Measurements from ENCODE around the gene ARHGAP26.

Gene ARHGAP26

DNA sequence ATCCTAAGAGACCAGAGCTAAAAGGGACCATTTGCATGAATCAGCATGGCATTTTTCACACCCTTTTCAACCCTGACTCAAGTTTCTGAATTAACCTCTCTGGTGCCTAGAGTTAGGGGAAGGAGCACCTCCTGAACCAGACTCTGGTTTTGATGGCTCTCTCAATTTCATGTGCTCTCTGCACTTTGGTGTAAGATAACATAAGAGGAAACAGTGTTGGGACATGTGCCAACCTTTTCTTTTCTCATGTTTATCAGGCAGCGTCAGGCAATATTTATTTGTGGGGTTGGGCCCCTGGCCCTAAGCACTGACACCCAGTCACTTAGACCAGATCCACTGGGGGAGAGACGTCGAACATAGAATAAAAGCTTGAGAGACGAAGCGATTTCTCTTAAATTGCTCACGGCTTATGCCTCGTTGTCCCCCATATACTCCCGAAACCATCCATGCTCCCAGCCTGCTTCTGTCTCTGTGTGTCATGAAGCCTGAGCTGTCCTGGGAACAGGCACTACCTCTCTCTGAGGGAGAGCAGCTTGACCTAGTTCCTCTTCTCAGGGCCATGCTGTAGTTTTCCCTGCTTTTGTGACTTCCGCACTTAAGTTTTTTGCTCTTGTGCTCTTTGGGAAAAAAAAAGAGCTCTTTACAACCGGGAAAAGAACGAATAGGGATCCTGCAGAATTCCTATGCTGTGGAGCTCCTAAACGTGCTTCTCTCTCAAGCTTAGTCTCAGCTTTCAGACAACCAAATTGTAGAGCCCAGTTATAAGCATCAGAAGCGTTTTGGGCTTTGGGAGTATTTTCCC lies 437.6 kb downstream of the ARHGAP26 start:
- H3K27me3 ChIP-seq (ENCODE audit: control insufficient read depth in 1 of 2, insufficient read depth in 2 of 2, low read length in 2 of 2): no peaks in the 10 kb centered on the region
- H3K9ac ChIP-seq (ENCODE audit: low read depth in 1 of 2, low read length in 2 of 2): no peak overlapping the region
- H3K36me3 ChIP-seq (ENCODE audit: control insufficient read depth in 1 of 2, insufficient read depth in 2 of 2, low read length in 2 of 2): peaks cover 0 to 3% of the 10 kb centered on the region in 2 donors
- H3K27ac ChIP-seq (ENCODE audit: low read depth, low read length): no peak overlapping the region
- no peaks in the 10 kb centered on the region for H3K9me3 ChIP-seq (ENCODE audit: control insufficient read depth in 1 of 2, low read length in 2 of 2)
- no peak overlapping the region for H3K4me3 ChIP-seq (ENCODE audit: low read depth in 1 of 2, low read length in 2 of 2)
- peaks cover 8 to 12% of the 10 kb centered on the region in 2 donors for H3K4me1 ChIP-seq (ENCODE audit: control insufficient read depth in 1 of 2, insufficient read depth in 2 of 2, low read length in 2 of 2)

GRCh38 chr5:143208365-143208641 lies 438.1 kb downstream of the ARHGAP26 start:
- Histone ChIP-seq H3K9me3 (ENCODE audit: control insufficient read depth in 1 of 2, low read length in 2 of 2) (no peaks in the 10 kb centered on the region), H3K27ac (ENCODE audit: low read depth, low read length) (no peak overlapping the region), H3K4me1 (ENCODE audit: control insufficient read depth in 1 of 2, insufficient read depth in 2 of 2, low read length in 2 of 2) (peaks cover 8 to 15% of the 10 kb centered on the region in 2 donors), H3K36me3 (ENCODE audit: control insufficient read depth in 1 of 2, insufficient read depth in 2 of 2, low read length in 2 of 2) (peaks cover 0 to 3% of the 10 kb centered on the region in 2 donors), H3K9ac (ENCODE audit: low read depth in 1 of 2, low read length in 2 of 2) (no peak overlapping the region), H3K4me3 (ENCODE audit: low read depth in 1 of 2, low read length in 2 of 2) (no peak overlapping the region), H3K27me3 (ENCODE audit: control insufficient read depth in 1 of 2, insufficient read depth in 2 of 2, low read length in 2 of 2) (no peaks in the 10 kb centered on the region)

GRCh38 chr5:143208781-143209510 lies 438.8 kb downstream of the ARHGAP26 start:
- H3K27me3 ChIP-seq (ENCODE audit: control insufficient read depth in 1 of 2, insufficient read depth in 2 of 2, low read length in 2 of 2): no peaks in the 10 kb centered on the region
- H3K36me3 ChIP-seq (ENCODE audit: control insufficient read depth in 1 of 2, insufficient read depth in 2 of 2, low read length in 2 of 2): peaks cover 0 to 3% of the 10 kb centered on the region in 2 donors
- H3K4me3 ChIP-seq (ENCODE audit: low read depth in 1 of 2, low read length in 2 of 2): no peak overlapping the region
- H3K9ac ChIP-seq (ENCODE audit: low read depth in 1 of 2, low read length in 2 of 2): no peak overlapping the region
- H3K9me3 ChIP-seq (ENCODE audit: control insufficient read depth in 1 of 2, low read length in 2 of 2): no peaks in the 10 kb centered on the region
- H3K4me1 ChIP-seq (ENCODE audit: control insufficient read depth in 1 of 2, insufficient read depth in 2 of 2, low read length in 2 of 2): peaks cover 8 to 18% of the 10 kb centered on the region in 2 donors
- H3K27ac ChIP-seq (ENCODE audit: low read depth, low read length): no peak overlapping the region

GRCh38 chr5:143209881-143210395 lies 439.8 kb downstream of the ARHGAP26 start:
- Histone ChIP-seq H3K9ac (ENCODE audit: low read depth in 1 of 2, low read length in 2 of 2) (no peak overlapping the region), H3K4me1 (ENCODE audit: control insufficient read depth in 1 of 2, insufficient read depth in 2 of 2, low read length in 2 of 2) (peaks cover 8 to 18% of the 10 kb centered on the region in 2 donors), H3K36me3 (ENCODE audit: control insufficient read depth in 1 of 2, insufficient read depth in 2 of 2, low read length in 2 of 2) (peaks cover 0 to 8% of the 10 kb centered on the region in 2 donors), H3K9me3 (ENCODE audit: control insufficient read depth in 1 of 2, low read length in 2 of 2) (no peaks in the 10 kb centered on the region), H3K27me3 (ENCODE audit: control insufficient read depth in 1 of 2, insufficient read depth in 2 of 2, low read length in 2 of 2) (no peaks in the 10 kb centered on the region), H3K4me3 (ENCODE audit: low read depth in 1 of 2, low read length in 2 of 2) (no peak overlapping the region), H3K27ac (ENCODE audit: low read depth, low read length) (no peak overlapping the region)

GRCh38 chr5:143210576-143210975 lies 440.4 kb downstream of the ARHGAP26 start:
- H3K4me3 ChIP-seq (ENCODE audit: low read depth in 1 of 2, low read length in 2 of 2): no peak overlapping the region
- no peaks in the 10 kb centered on the region for H3K9me3 ChIP-seq (ENCODE audit: control insufficient read depth in 1 of 2, low read length in 2 of 2)
- H3K27ac ChIP-seq (ENCODE audit: low read depth, low read length): no peak overlapping the region
- H3K36me3 ChIP-seq (ENCODE audit: control insufficient read depth in 1 of 2, insufficient read depth in 2 of 2, low read length in 2 of 2): peaks cover 0 to 13% of the 10 kb centered on the region in 2 donors
- peaks cover 8 to 18% of the 10 kb centered on the region in 2 donors for H3K4me1 ChIP-seq (ENCODE audit: control insufficient read depth in 1 of 2, insufficient read depth in 2 of 2, low read length in 2 of 2)
- H3K9ac ChIP-seq (ENCODE audit: low read depth in 1 of 2, low read length in 2 of 2): no peak overlapping the region
- H3K27me3 ChIP-seq (ENCODE audit: control insufficient read depth in 1 of 2, insufficient read depth in 2 of 2, low read length in 2 of 2): no peaks in the 10 kb centered on the region

DNA sequence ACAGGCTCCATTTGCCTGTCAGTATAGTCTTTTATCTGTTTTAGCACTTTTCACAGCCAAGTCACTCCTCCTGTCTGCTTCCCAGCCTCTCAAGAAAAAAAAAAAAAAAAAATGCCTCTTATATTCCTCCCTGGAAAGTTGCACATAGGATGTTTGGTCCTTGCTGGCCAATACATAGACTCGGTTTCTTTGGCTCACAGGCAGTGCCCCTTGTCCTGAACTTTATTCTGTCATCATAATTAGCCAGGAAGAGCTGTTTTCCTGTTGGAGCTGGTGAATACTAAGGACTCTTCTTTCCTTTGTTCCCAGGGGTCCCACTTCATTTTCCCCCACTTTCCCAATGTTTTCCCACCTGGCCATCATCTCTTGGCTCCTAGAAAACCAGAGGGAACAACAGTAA lies 442.1 kb downstream of the ARHGAP26 start:
- H3K27me3 ChIP-seq (ENCODE audit: control insufficient read depth in 1 of 2, insufficient read depth in 2 of 2, low read length in 2 of 2): no peaks in the 10 kb centered on the region
- no peak overlapping the region for H3K4me3 ChIP-seq (ENCODE audit: low read depth in 1 of 2, low read length in 2 of 2)
- H3K9me3 ChIP-seq (ENCODE audit: control insufficient read depth in 1 of 2, low read length in 2 of 2): no peaks in the 10 kb centered on the region
- no peak overlapping the region for H3K9ac ChIP-seq (ENCODE audit: low read depth in 1 of 2, low read length in 2 of 2)
- peaks cover 15 to 20% of the 10 kb centered on the region in 2 donors for H3K4me1 ChIP-seq (ENCODE audit: control insufficient read depth in 1 of 2, insufficient read depth in 2 of 2, low read length in 2 of 2)
- no peak overlapping the region for H3K27ac ChIP-seq (ENCODE audit: low read depth, low read length)
- H3K36me3 ChIP-seq (ENCODE audit: control insufficient read depth in 1 of 2, insufficient read depth in 2 of 2, low read length in 2 of 2): peaks cover 2 to 18% of the 10 kb centered on the region in 2 donors

GRCh38 chr5:143213231-143213850 lies 443.2 kb downstream of the ARHGAP26 start:
- H3K4me1 ChIP-seq (ENCODE audit: control insufficient read depth in 1 of 2, insufficient read depth in 2 of 2, low read length in 2 of 2): peaks cover 11 to 14% of the 10 kb centered on the region in 2 donors
- no peaks in the 10 kb centered on the region for H3K9me3 ChIP-seq (ENCODE audit: control insufficient read depth in 1 of 2, low read length in 2 of 2)
- no peak overlapping the region for H3K4me3 ChIP-seq (ENCODE audit: low read depth in 1 of 2, low read length in 2 of 2)
- no peaks in the 10 kb centered on the region for H3K27me3 ChIP-seq (ENCODE audit: control insufficient read depth in 1 of 2, insufficient read depth in 2 of 2, low read length in 2 of 2)
- H3K27ac ChIP-seq (ENCODE audit: low read depth, low read length): no peak overlapping the region
- no peak overlapping the region for H3K9ac ChIP-seq (ENCODE audit: low read depth in 1 of 2, low read length in 2 of 2)
- H3K36me3 ChIP-seq (ENCODE audit: control insufficient read depth in 1 of 2, insufficient read depth in 2 of 2, low read length in 2 of 2): peaks cover 2 to 18% of the 10 kb centered on the region in 2 donors

- Histone ChIP-seq H3K4me1 (ENCODE audit: control insufficient read depth in 1 of 2, insufficient read depth in 2 of 2, low read length in 2 of 2) (peaks cover 16 to 17% of the 10 kb centered on the region in 2 donors), H3K27ac (ENCODE audit: low read depth, low read length) (no peak overlapping the region)
Measured at GRCh38 chr5:143213851-143214363, 443.7 kb downstream of the ARHGAP26 start.

GRCh38 chr5:143214458-143214857 lies 444.3 kb downstream of the ARHGAP26 start:
- H3K27ac ChIP-seq (ENCODE audit: low read depth, low read length): no peak overlapping the region
- H3K27me3 ChIP-seq (ENCODE audit: control insufficient read depth in 1 of 2, insufficient read depth in 2 of 2, low read length in 2 of 2): no peaks in the 10 kb centered on the region
- no peaks in the 10 kb centered on the region for H3K9me3 ChIP-seq (ENCODE audit: control insufficient read depth in 1 of 2, low read length in 2 of 2)
- no peak overlapping the region for H3K4me3 ChIP-seq (ENCODE audit: low read depth in 1 of 2, low read length in 2 of 2)
- H3K36me3 ChIP-seq (ENCODE audit: control insufficient read depth in 1 of 2, insufficient read depth in 2 of 2, low read length in 2 of 2): peaks cover 2 to 18% of the 10 kb centered on the region in 2 donors
- peaks cover 22% of the 10 kb centered on the region in 2 donors for H3K4me1 ChIP-seq (ENCODE audit: control insufficient read depth in 1 of 2, insufficient read depth in 2 of 2, low read length in 2 of 2)
- H3K9ac ChIP-seq (ENCODE audit: low read depth in 1 of 2, low read length in 2 of 2): no peak overlapping the region

More at GRCh38 chr5:143213851-143214363, 443.7 kb downstream of the ARHGAP26 start:
- Histone ChIP-seq H3K4me3 (ENCODE audit: low read depth in 1 of 2, low read length in 2 of 2) (no peak overlapping the region), H3K9ac (ENCODE audit: low read depth in 1 of 2, low read length in 2 of 2) (no peak overlapping the region), H3K36me3 (ENCODE audit: control insufficient read depth in 1 of 2, insufficient read depth in 2 of 2, low read length in 2 of 2) (peaks cover 2 to 18% of the 10 kb centered on the region in 2 donors), H3K9me3 (ENCODE audit: control insufficient read depth in 1 of 2, low read length in 2 of 2) (no peaks in the 10 kb centered on the region), H3K27me3 (ENCODE audit: control insufficient read depth in 1 of 2, insufficient read depth in 2 of 2, low read length in 2 of 2) (no peaks in the 10 kb centered on the region)

Data from duodenal mucosa (tissue), 2 donors.